Esophagus squamous epithelium (tissue), 4 donors: Measurements from ENCODE around the gene TMEM255B.

Source experiments
- POLR2A ChIP-seq, 4 donors: fragments of 450-650 bp; IDR thresholded peaks; one replicate each; pipeline ENCODE4 v1.6.1; 2017; ENCODE audit warnings: antibody characterized with exemption in 4 of 4, mild to moderate bottlenecking in 4 of 4, moderate library complexity in 3 of 4
- TF ChIP-seq, protein P1 (sequence below), 6 experiments: fragments of 450-650 bp in 4 of 6; fragments of 200-600 bp in 2 of 6; sonication (generic) in 2 of 6; IDR thresholded peaks; one replicate each; pipeline ENCODE4 v1.5.1; 2016 to 2019; ENCODE audit warnings: antibody characterized with exemption in 6 of 6, mild to moderate bottlenecking in 4 of 6, moderate library complexity in 4 of 6

DNA sequence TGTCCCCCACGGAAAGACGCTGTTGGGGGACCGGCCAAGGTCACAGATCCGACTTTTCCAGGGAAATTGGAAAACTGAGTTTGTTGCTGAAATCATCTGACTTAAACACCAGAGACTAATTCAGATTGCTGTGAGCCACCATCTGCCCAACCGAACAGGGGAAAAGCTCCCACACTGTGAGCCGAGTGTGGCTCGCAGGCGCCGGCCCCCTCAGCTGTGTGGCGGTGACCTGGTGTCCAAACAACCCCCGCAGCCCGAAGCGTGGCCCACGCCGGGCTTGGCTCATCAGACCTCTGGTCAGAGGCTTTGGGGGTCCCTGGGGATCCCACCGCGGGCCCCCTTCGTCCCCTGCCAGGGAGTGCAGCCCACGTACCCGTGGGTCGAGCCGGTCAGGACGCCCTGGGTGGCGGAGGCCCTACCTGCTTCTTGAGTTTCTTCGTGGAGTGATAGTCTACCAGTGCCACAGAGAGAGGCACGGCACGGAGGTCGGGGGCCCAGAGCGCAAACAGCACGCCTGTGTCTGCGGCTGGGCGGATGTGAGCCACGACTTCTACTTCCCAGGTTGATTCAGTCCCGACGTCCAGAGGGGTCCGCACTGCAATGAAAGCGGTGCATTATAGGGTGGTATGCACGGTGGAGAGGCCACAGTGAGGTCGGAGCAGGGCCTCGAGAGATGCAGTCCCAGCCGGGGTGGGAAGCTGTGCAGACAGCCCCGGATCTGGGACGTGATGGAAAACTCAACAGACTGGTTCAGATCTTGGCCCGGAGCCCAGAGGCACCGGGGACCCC, 64.1 kb downstream of the TMEM255B start:
- no peak for TF ChIP-seq POLR2A (IDR thresholded peaks at IDR 0.05)
- TF ChIP-seq, protein P1, sequence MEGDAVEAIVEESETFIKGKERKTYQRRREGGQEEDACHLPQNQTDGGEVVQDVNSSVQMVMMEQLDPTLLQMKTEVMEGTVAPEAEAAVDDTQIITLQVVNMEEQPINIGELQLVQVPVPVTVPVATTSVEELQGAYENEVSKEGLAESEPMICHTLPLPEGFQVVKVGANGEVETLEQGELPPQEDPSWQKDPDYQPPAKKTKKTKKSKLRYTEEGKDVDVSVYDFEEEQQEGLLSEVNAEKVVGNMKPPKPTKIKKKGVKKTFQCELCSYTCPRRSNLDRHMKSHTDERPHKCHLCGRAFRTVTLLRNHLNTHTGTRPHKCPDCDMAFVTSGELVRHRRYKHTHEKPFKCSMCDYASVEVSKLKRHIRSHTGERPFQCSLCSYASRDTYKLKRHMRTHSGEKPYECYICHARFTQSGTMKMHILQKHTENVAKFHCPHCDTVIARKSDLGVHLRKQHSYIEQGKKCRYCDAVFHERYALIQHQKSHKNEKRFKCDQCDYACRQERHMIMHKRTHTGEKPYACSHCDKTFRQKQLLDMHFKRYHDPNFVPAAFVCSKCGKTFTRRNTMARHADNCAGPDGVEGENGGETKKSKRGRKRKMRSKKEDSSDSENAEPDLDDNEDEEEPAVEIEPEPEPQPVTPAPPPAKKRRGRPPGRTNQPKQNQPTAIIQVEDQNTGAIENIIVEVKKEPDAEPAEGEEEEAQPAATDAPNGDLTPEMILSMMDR (IDR thresholded peaks at IDR 0.05) = no peak
